ENCODE results near the gene PROSER3.

Gene PROSER3

GRCh38 chr19:35777961-35778360 is 20.0 kb downstream of the PROSER3 start:
- DNase-seq, result no peak

GRCh38 chr19:35779033-35779432 is 21.1 kb downstream of the PROSER3 start:
- DNase-seq, result no peak

- DNase-seq, result no peak
Observed at GRCh38 chr19:35780058-35780457, 22.1 kb downstream of the PROSER3 start.

- DNase-seq, result no peak
Observed at GRCh38 chr19:35780717-35781116, 22.7 kb downstream of the PROSER3 start.

- no peak for DNase-seq
Observed at GRCh38 chr19:35781650-35782049, 23.7 kb downstream of the PROSER3 start.

GRCh38 chr19:35782589-35782988 is 24.6 kb downstream of the PROSER3 start:
- DNase-seq, result no peak

GRCh38 chr19:35783469-35784434 is 25.8 kb downstream of the PROSER3 start:
- no peak for DNase-seq

- DNase-seq, result no peak
Observed at GRCh38 chr19:35784503-35785338, 26.7 kb downstream of the PROSER3 start.

- no peak for DNase-seq
Observed at GRCh38 chr19:35785339-35785627, 27.3 kb downstream of the PROSER3 start.

GRCh38 chr19:35786299-35787160 is 28.6 kb downstream of the PROSER3 start:
- DNase-seq, result no peak

GRCh38 chr19:35787227-35787799 is 29.3 kb downstream of the PROSER3 start:
- no peak for DNase-seq

- no peak for DNase-seq
Observed at GRCh38 chr19:35788205-35788960, 30.4 kb downstream of the PROSER3 start.

- DNase-seq, result no peak
Observed at GRCh38 chr19:35789195-35789977, 31.4 kb downstream of the PROSER3 start.

- DNase-seq, result no peak
Observed at GRCh38 chr19:35789978-35790944, 32.3 kb downstream of the PROSER3 start.

- DNase-seq, result no peak
Observed at GRCh38 chr19:35790981-35791813, 33.2 kb downstream of the PROSER3 start.

GRCh38 chr19:35791814-35792279 is 33.9 kb downstream of the PROSER3 start:
- no peak for DNase-seq

- no peak for DNase-seq
Observed at GRCh38 chr19:35792312-35792711, 34.3 kb downstream of the PROSER3 start.

GRCh38 chr19:35792888-35793287 is 34.9 kb downstream of the PROSER3 start:
- no peak for DNase-seq

Measured in CD4-positive, alpha-beta T cell treated with Interleukin-1 beta for 1 hour (primary cell).